Measurements from ENCODE around the gene C20orf202.

- TF ChIP-seq REST (IDR thresholded peaks at IDR 0.05; ENCODE audit: insufficient read depth in 1 of 2, low read depth in 2 of 2, low read length in 2 of 2) = no peak
- TF ChIP-seq TAF1 (IDR thresholded peaks at IDR 0.05; ENCODE audit: borderline replicate concordance, insufficient read depth, low read length) = no peak
- no peak for TF ChIP-seq POLR2AphosphoS5 (IDR thresholded peaks at IDR 0.05; ENCODE audit: low read depth, low read length)
- TF ChIP-seq FOXP2 (optimal IDR thresholded peaks at IDR 0.05; ENCODE audit: borderline replicate concordance, extremely low read depth, extremely low read length, insufficient read depth) = no peak
- TF ChIP-seq SIN3A (IDR thresholded peaks at IDR 0.05; ENCODE audit: borderline replicate concordance, insufficient read depth, low read length) = no peak
Observed at GRCh38 chr20:1163105-1163504, 40.1 kb upstream of the C20orf202 start.

All from PFSK-1 (cell line).